Rectal smooth muscle tissue (tissue), 1 donor: Measurements from ENCODE around the gene FCHSD1.

ENCODE experiments used
- H3K27ac ChIP-seq: one replicate; pipeline ENCODE4 v1.7.0; 2013; ENCODE audit warnings: low read depth, low read length, inconsistent platforms
- H3K27me3 ChIP-seq: one replicate; pipeline ENCODE4 v1.7.0; 2013; ENCODE audit warnings: low read length; ENCODE audit not compliant: control insufficient read depth, insufficient read depth
- H3K36me3 ChIP-seq: one replicate; pipeline ENCODE4 v1.7.0; 2013; ENCODE audit warnings: low read length; ENCODE audit not compliant: control insufficient read depth, insufficient read depth
- H3K4me1 ChIP-seq: one replicate; pipeline ENCODE4 v1.7.0; 2013; ENCODE audit warnings: low read length; ENCODE audit not compliant: control insufficient read depth, insufficient read depth
- H3K4me3 ChIP-seq: one replicate; pipeline ENCODE4 v1.7.0; 2013; ENCODE audit warnings: low read length
- H3K9ac ChIP-seq: one replicate; pipeline ENCODE4 v1.7.0; 2013; ENCODE audit warnings: low read length

The FCHSD1 gene

DNA sequence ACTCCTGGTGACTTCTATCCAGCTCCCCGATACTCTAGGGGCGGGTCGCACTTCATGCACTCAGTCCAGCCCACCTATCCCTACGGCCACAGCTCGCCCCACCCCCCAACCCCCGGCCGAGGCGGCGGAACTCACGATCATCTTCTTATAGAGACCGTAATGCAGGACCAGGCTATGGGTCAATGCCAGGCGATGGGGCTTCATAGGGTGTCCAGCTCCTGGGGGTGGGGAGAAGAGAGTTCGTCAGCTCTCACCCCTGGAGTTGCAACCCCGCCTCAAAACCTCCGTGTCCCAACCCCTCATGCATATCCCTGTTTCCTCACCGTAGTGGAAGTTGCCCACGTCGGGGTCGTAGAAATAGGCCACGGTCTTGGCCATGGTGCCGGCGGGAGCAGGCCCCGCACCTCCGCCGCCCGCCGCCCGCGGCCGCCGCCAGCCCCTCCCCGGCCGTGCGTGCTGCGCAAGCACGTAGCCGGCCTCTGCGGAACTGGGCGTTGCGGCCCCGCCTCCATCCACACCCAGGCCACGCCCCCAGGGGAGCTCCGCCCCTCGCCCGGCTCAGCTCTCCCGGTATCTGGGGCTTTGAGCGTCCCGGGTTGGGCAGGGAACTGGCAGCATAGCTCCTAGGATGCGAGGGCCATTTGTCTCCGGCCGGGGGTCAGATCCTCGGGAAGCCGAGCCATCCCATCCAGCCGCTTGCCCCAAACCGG is 14.7 kb downstream of the FCHSD1 start, which contains the start of the genes HDAC3 and RELL2:
Gene HDAC3, minus strand, starts transcription at position 437 of the 710 bp plus-strand sequence. Its CDS starts 59 bp downstream, at position 378.
Gene RELL2, plus strand, starts transcription at position 585 of the 710 bp plus-strand sequence. CDS start 1,229 bp downstream, outside the sequence.
- H3K27ac ChIP-seq = peak within 1 kb of the TSS; percentile 72
- H3K4me1 ChIP-seq = peaks cover 19% of the 10 kb centered on the region

DNA sequence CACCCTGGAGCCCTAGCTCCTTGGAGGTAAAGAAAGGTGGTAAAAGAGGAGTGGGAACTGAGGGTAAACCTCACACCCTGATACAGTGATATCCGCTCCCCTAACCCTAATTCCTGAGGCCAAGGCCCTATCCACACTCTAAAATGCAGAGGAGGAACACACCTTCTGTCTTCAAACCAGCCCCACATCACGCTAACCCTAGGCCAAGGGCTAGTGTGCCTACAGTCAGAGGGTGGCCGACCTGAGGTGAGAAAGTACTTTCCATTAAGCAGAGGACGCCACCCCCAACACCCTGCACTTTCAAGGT is 15.2 kb downstream of the FCHSD1 start:
- Histone ChIP-seq H3K27ac (peak overlapping the region; percentile 72), H3K36me3 (no peaks in the 10 kb centered on the region), H3K4me3 (peak overlapping the region; percentile 99), H3K27me3 (no peaks in the 10 kb centered on the region), H3K4me1 (peaks cover 19% of the 10 kb centered on the region), H3K9ac (peak overlapping the region; percentile 87)

More for the DNA sequence above, 14.7 kb downstream of the FCHSD1 start, which contains the start of the genes HDAC3 and RELL2:
- peak within 1 kb of the TSS; percentile 99 for H3K4me3 ChIP-seq
- H3K36me3 ChIP-seq = no peaks in the 10 kb centered on the region
- H3K27me3 ChIP-seq = no peaks in the 10 kb centered on the region
- peak within 1 kb of the TSS; percentile 87 for H3K9ac ChIP-seq

DNA sequence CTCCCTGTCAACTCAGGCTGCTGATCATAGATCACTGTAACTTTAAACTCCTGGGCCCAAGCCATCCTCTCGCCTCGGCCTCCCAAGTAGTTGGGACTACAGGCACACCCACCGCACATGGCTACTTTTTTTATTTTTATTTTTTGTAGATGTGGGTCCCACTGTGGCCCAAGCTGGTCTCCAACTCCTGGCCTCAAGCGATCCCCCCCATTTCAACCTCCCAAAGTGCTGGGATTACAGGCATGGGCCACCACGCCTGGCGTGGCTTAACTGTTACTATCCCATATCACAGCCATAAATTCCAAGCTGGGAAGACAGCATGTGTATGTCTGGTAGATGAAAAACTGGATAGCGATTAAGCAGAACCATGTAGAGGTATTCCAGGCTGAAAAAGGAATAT is 15.6 kb downstream of the FCHSD1 start:
- Histone ChIP-seq H3K9ac (no peak overlapping the region), H3K4me1 (peaks cover 19% of the 10 kb centered on the region), H3K27ac (no peak overlapping the region), H3K36me3 (no peaks in the 10 kb centered on the region), H3K4me3 (peak overlapping the region; percentile 99), H3K27me3 (no peaks in the 10 kb centered on the region)

DNA sequence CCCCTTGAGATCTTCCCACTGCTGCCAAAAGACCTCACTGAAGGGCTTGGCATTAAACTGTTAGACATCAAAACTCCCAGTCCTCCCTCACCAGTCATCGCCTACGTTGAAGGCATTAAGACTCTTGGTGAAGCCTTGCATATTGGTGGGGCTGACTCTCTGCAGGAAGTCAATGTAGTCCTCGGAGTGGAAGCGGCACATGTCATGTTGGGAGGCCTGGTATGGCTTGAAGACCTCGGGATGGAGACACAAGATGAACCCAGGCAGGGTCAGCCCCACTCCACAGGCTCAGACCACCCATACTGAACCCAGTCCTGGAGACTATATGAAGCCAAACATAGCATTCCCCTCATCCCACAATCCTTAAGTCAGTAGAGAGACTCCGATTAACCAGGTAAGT is 16.5 kb downstream of the FCHSD1 start:
- Histone ChIP-seq H3K9ac (no peak overlapping the region), H3K27ac (no peak overlapping the region), H3K36me3 (peaks cover 2% of the 10 kb centered on the region)

DNA sequence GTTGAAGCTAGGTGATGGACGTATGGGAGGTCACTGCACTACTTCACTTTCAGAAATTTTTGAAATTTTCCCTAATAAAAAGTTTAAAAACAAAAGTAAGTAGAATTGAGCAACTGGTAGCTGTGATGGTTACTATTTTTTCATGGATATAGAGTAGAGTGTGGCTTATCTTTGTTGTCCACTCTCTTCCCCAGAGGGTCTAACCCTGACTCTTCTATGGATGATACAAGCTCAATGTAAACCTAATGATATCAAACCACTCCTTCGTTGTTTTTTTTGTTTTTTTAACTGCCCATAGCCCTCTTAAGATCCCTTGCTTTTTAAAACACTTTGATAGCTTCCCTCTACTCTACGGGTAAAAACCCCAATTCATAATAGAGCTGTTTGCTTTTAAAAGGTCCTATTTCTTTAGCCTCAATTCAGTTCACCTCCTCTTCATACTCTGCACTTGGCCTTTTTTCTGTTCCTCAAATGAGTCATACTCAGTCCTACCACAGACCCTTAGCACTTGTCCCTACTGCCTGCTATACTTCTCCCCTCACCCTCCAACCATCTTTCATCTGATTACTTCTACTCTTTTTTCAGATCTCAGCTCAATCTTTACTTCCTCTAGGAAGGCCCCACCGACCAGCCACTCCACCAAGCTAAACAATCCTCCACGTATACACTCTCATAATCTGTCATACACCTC is 17.2 kb downstream of the FCHSD1 start:
- H3K9ac ChIP-seq = no peak overlapping the region
- no peaks in the 10 kb centered on the region for H3K27me3 ChIP-seq
- H3K4me1 ChIP-seq = peaks cover 19% of the 10 kb centered on the region
- peaks cover 8% of the 10 kb centered on the region for H3K36me3 ChIP-seq
- H3K27ac ChIP-seq = no peak overlapping the region
- no peak overlapping the region for H3K4me3 ChIP-seq

More for the DNA sequence above, 16.5 kb downstream of the FCHSD1 start:
- H3K4me3 ChIP-seq = no peak overlapping the region
- no peaks in the 10 kb centered on the region for H3K27me3 ChIP-seq
- peaks cover 19% of the 10 kb centered on the region for H3K4me1 ChIP-seq

DNA sequence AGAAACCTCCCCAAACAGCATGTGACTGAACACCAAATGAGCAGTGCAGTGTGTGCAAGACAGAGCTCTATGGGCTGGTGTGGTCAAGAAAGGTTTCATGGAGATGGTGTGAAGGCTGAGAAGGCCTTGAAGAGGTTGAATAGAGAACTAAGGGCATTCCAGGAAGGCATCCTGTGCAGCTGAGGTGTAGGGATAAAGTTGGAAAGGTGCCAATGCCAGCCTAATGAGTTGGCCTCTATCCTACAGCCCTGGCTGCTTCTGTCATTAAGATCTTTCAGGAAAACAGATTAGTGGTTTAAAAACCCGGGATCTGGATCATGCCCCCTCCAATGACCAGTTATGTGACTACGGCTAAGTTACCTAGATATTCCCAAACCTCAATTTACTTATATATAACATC is 18.6 kb downstream of the FCHSD1 start:
- Histone ChIP-seq H3K4me1 (peaks cover 18% of the 10 kb centered on the region), H3K27me3 (no peaks in the 10 kb centered on the region), H3K36me3 (peaks cover 19% of the 10 kb centered on the region), H3K27ac (no peak overlapping the region), H3K4me3 (no peak overlapping the region), H3K9ac (no peak overlapping the region)

DNA sequence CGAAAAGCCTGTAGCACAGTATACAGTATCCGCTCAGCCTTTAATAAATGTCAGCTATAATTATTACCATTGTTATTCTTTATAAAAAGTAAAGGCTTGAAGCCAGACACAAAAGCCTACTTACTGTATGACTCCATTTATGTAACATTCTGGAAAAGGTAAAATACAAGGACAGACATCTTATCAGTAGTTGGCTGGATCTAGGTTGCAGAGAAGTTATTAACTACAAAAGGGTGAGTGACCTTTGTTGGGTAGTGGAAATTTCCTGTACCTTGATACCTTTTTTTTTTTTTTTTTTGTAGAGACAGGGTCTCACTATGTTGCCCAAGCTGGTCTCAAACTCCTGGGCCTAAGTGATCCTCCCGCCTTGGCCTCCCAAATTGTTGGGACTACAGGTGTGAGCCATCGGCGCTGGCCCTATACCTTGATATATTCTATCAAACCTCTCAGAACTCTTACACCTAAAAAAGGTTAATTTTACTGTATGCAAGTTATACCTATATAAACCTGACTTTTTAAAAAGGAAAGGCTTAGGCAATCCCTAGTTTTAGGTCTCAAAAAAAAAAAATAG is 20.6 kb downstream of the FCHSD1 start:
- H3K27ac ChIP-seq = no peak overlapping the region
- no peaks in the 10 kb centered on the region for H3K27me3 ChIP-seq
- H3K4me1 ChIP-seq = peaks cover 8% of the 10 kb centered on the region
- H3K4me3 ChIP-seq = no peak overlapping the region
- H3K9ac ChIP-seq = no peak overlapping the region
- H3K36me3 ChIP-seq = peaks cover 27% of the 10 kb centered on the region

DNA sequence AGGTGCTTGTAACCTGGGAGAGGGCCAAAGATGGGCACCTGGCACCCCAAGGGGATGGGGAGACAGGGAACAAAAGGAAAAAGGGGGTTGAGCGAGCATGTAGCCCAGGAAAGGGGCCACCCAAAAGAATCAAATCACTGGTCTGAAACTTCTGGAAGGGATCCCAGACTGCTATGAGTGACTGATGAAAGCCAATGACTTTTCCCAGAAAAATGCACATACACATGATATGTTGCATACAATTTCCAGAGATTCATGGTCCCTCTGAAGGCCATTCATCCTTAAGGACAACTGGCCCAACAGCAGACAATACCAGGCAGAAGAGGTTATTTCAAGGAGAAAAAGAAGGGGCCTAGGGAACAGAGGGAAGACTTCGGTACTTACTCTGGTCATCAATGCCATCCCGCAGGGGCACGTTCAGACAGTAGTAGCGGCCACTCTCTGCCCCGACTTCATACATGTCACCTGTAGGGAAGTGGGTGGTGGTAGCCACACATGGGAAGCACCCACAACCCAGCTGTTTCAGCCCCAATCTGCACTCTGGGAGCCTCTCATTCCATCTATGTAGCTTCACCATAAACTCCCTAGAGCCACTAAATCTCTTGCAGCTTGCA is 22.9 kb downstream of the FCHSD1 start:
- peaks cover 35% of the 10 kb centered on the region for H3K36me3 ChIP-seq
- H3K9ac ChIP-seq = no peak overlapping the region
- no peak overlapping the region for H3K4me3 ChIP-seq
- H3K4me1 ChIP-seq = no peaks in the 10 kb centered on the region
- H3K27me3 ChIP-seq = no peaks in the 10 kb centered on the region
- H3K27ac ChIP-seq = no peak overlapping the region

DNA sequence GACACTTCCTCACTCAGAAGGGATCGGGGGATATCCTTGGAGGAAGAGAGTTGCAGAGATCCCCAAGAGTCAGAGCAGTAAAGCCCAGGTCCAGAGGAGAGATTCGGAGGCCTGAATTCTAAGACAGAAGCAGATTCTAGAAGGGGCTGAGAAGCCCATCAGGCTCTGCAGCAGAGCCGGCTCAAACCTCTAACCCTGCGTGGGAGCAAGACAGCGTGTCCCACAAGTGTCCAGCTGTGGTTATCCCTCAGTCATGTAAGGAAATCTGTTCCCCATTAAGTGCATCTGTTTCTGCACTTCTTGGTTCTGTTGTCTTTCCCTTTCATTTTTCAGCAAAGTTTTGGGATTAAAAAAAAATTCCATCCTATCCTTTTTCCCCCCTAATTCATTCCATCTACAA is 27.6 kb downstream of the FCHSD1 start:
- no peak overlapping the region for H3K27ac ChIP-seq
- H3K36me3 ChIP-seq = peaks cover 28% of the 10 kb centered on the region
- no peak overlapping the region for H3K9ac ChIP-seq
- H3K4me1 ChIP-seq = no peaks in the 10 kb centered on the region
- no peak overlapping the region for H3K4me3 ChIP-seq
- H3K27me3 ChIP-seq = no peaks in the 10 kb centered on the region

DNA sequence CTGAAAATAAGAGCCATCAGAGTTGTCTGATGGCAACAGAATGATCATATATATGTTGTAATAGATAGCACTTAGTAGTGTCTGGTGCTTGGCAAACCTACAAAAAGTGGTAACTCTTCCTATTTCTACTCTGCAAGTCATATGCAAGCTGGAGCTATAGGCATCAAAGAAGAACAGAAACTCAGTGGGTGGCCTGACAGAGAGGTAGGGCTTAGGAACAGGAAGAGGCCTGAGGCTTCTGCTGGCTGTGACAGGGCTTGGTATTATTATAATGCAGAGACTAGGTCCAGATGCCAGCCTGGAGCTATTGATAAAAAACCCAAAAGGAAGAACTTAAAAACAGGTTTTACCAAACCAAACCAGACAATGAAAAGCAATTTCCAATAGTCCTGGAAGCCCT is 28.0 kb downstream of the FCHSD1 start:
- no peak overlapping the region for H3K9ac ChIP-seq
- no peaks in the 10 kb centered on the region for H3K4me1 ChIP-seq
- peaks cover 24% of the 10 kb centered on the region for H3K36me3 ChIP-seq
- H3K27ac ChIP-seq = no peak overlapping the region
- H3K27me3 ChIP-seq = no peaks in the 10 kb centered on the region
- no peak overlapping the region for H3K4me3 ChIP-seq

DNA sequence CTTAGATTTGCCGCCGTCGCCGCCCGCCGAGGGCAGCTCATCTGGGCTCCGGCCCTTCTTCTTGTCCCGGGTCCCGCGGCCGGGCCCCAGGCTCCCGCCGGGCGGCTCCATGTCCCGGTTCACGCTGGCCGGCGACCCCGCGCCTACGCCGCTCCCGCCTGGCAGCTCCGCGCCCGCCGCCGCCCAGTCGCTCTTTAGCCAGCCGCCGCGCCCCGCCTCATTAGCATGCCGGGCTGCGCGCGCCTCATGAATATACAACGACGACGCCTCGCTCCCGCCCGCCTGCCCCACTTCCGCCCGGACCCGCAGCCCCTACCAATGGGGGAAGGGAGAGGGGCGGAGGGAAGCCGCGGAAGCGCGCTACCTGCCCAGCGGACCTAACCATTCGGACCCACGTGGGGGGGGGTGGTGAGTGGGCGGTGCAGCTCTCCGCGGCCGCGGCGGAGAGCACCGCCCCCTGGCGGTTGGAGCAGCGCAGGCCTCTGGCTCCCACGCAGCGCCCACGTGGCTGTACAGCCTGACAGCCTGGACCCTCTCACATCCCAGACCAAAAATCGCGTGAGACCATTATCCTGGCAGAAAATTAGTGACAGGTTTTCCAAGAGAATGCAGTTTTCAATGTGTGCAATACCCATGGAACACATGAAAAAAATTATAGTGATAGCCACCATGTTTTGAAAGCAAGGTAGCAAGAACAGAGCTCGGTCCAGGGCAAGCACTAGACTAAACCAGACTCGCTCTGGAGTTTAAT is 32.2 kb downstream of the FCHSD1 start, which contains the start of gene DIAPH1:
Gene DIAPH1, minus strand, starts transcription at position 197 of the 751 bp plus-strand sequence. Its CDS starts 86 bp downstream, at position 111.
- peaks cover 8% of the 10 kb centered on the region for H3K36me3 ChIP-seq
- H3K9ac ChIP-seq = peak within 1 kb of the TSS; percentile 70
- peak within 1 kb of the TSS; percentile 76 for H3K4me3 ChIP-seq
- peak within 1 kb of the TSS; percentile 38 for H3K27ac ChIP-seq
- no peaks in the 10 kb centered on the region for H3K4me1 ChIP-seq
- H3K27me3 ChIP-seq = no peaks in the 10 kb centered on the region
